Measurements from ENCODE around the gene TNFRSF12A.

DNA sequence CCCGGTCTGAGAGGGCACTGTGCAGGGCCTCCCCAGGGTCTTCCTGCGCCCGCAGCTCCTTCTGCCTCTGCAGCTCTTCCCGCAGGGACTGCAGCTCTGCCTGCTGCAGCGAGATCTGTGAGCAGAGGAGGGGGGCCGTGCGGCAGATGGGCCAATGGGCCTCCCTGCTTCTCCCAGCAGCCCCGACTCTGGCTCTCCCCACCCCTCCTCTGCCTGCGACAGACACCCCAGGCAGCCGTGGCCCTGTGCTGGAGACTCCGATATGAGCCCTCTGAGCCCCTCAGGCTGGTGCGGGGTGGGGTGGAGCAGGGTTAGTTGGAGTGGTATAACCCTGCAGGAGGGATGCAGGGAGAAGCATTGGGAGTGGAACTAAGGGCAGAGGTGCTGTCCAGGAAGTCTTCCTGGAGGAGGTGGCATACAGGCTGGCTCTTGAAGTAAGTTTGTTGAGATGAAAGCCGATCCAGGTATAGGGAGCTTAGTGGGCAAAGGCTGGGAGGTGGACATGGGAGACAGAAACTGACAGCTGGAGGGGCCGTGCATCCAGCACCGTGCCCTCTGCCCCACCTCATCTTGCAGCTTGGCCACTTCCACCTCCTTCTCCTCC is 8.7 kb downstream of the TNFRSF12A start:
- TF ChIP-seq CTCF (IDR thresholded peaks at IDR 0.05): no peak
- TF ChIP-seq EZH2 (IDR thresholded peaks at IDR 0.05): no peak
